Measurements from ENCODE around the gene SEPTIN5. TPM values are rescaled to one million over a fixed set of nuclear protein-coding genes. Genes with fewer than 3 reads are reported as not detected.

The SEPTIN5 gene
- total RNA-seq, 1 donor from 2014 or later, result 5.0 TPM

- peaks cover 99% of the 10 kb centered on the region for H3K27me3 ChIP-seq
- no peak overlapping the region for H2AFZ ChIP-seq (replicated peaks)
- peaks cover 37% of the 10 kb centered on the region for H3K4me1 ChIP-seq
- TF ChIP-seq EZH2 (IDR thresholded peaks at IDR 0.05) (peak; percentile 100), EZH2phosphoT487 (IDR thresholded peaks at IDR 0.05) (peak; percentile 99), CTCF (IDR thresholded peaks at IDR 0.05) (no peak)
- no peaks in the 10 kb centered on the region for H3K36me3 ChIP-seq
- peak; percentile 73 for DNase-seq (ENCODE audit: low spot score)
- Mint-ChIP-seq H3K4me3 (peak overlapping the region; percentile 79), H3K4me1 (peaks cover 25% of the 10 kb centered on the region), H3K9me3 (no peaks in the 10 kb centered on the region), H3K27me3 (ENCODE audit: insufficient read depth, low read depth) (peaks cover 69% of the 10 kb centered on the region), H3K27ac (no peak overlapping the region), H3K36me3 (no peaks in the 10 kb centered on the region)
- H3K9me3 ChIP-seq (ENCODE audit: low read depth), result no peaks in the 10 kb centered on the region
- H3K4me2 ChIP-seq, result peak overlapping the region; percentile 5
- H3F3A ChIP-seq (ENCODE audit: low read depth), result peaks cover 32% of the 10 kb centered on the region
- H3K27ac ChIP-seq, result no peak overlapping the region
- no peaks in the 10 kb centered on the region for H3K79me2 ChIP-seq (ENCODE audit: low read depth)
- no peak overlapping the region for H3K9ac ChIP-seq
- no peak overlapping the region for H3K4me3 ChIP-seq
- H4K20me1 ChIP-seq (ENCODE audit: low read depth), result peaks cover 87% of the 10 kb centered on the region
Measured at GRCh38 chr22:19759427-19760057, 45.2 kb downstream of the SEPTIN5 start.

DNA sequence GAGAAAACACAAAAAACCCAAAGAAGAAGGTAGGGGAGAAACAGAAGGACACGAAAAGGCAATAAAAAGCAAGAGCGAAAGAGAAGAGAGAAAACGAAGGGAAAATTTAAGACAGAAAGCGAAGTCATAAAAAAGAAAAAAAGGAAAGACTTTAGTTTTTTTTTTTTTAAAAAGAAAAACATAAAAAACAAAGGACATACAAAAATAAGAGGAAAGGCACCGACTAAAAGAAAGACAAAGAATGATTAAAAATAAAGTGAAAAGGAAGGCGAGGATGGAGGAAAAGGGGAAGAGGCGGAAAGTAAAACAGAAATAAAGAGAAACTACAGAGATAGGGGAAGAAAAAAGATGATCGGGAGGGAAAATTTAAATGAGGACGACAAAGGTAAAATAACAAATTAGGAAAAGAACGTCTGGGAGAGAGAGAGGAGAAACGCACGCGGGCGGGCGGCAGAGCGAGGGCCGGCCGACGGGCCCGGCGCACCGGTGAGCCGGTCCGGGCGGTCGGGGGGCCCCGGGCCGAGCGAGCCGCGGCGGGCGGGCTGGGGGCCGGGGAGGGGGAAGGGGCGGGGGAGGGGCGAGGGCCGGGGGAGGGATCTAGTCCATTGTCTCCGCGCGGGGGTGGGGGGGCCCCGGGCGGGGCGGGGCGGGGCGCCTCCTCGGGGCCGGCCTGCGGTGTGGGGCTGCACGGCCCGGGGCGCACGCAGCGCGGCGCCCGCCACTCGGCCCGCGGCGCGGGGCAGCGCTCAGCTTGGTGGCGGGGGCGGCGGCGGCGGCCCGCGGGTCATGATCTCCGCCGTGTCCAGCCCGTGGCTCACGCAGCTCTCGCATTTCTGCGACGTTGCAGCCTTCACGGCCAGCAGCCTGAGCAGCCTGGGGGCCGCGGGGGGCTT lies 46.0 kb downstream of the SEPTIN5 start, which contains the start of gene TBX1:
TSS of gene TBX1 (plus strand) at position 721 of the 893 bp plus-strand sequence. CDS start at position 787, 66 bp downstream.
- H3F3A ChIP-seq (ENCODE audit: low read depth), result peaks cover 37% of the 10 kb centered on the region
- Mint-ChIP-seq H3K4me1 (peaks cover 28% of the 10 kb centered on the region), H3K4me3 (peak within 1 kb of the TSS; percentile 81), H3K36me3 (no peaks in the 10 kb centered on the region), H3K27ac (no peak within 1 kb of the TSS), H3K27me3 (ENCODE audit: insufficient read depth, low read depth) (peaks cover 72% of the 10 kb centered on the region), H3K9me3 (peaks cover 3% of the 10 kb centered on the region)
- no peaks in the 10 kb centered on the region for H3K36me3 ChIP-seq
- H3K27ac ChIP-seq, result no peak within 1 kb of the TSS
- peaks cover 87% of the 10 kb centered on the region for H4K20me1 ChIP-seq (ENCODE audit: low read depth)
- H3K9me3 ChIP-seq (ENCODE audit: low read depth), result no peaks in the 10 kb centered on the region
- H3K9ac ChIP-seq, result no peak within 1 kb of the TSS
- peak within 1 kb of the TSS; percentile 42 for H2AFZ ChIP-seq (replicated peaks)
- peak within 1 kb of the TSS; percentile 38 for H3K4me3 ChIP-seq
- no peaks in the 10 kb centered on the region for H3K79me2 ChIP-seq (ENCODE audit: low read depth)
- H3K27me3 ChIP-seq, result peaks cover 99% of the 10 kb centered on the region
- peaks cover 31% of the 10 kb centered on the region for H3K4me1 ChIP-seq
- H3K4me2 ChIP-seq, result peak within 1 kb of the TSS; percentile 71
- peak; percentile 36 for DNase-seq (ENCODE audit: low spot score)
- TF ChIP-seq CTCF (IDR thresholded peaks at IDR 0.05), result no peak
- peak; percentile 96 for TF ChIP-seq EZH2phosphoT487 (IDR thresholded peaks at IDR 0.05)
- TF ChIP-seq EZH2 (IDR thresholded peaks at IDR 0.05), result peak; percentile 23

DNA sequence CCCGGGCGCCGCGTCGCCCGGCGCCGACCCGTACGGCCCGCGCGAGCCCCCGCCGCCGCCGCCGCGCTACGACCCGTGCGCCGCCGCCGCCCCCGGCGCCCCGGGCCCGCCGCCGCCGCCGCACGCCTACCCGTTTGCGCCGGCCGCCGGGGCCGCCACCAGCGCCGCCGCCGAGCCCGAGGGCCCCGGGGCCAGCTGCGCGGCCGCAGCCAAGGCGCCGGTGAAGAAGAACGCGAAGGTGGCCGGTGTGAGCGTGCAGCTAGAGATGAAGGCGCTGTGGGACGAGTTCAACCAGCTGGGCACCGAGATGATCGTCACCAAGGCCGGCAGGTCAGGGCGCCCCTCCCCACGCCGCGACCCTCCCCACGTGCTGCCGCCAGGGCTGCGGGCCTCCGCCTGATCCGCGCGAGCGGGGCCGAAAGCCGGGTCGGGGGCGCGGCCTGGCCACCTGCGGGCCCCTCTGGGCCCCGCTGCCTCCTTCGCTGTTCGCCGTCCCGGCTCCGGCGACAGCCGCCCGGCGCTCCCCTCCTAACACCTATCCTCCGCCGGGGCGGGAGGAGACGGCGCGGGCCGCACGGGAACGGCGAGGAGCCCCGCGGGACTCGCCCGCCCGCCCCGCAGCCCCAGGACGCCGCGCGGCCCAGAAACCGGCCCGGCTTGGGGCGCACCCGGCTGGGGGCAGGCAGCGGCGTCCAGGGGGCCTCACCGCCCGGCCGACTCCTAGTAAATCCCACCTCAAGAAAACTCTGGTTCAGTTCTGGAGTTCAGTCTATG lies 46.8 kb downstream of the SEPTIN5 start:
- Histone ChIP-seq H3K27ac (no peak overlapping the region), H2AFZ (replicated peaks) (peak overlapping the region; percentile 42), H3K4me1 (peaks cover 26% of the 10 kb centered on the region), H3K36me3 (no peaks in the 10 kb centered on the region), H4K20me1 (ENCODE audit: low read depth) (peaks cover 84% of the 10 kb centered on the region), H3K9ac (no peak overlapping the region), H3K79me2 (ENCODE audit: low read depth) (no peaks in the 10 kb centered on the region), H3K4me2 (peak overlapping the region; percentile 71), H3F3A (ENCODE audit: low read depth) (peaks cover 38% of the 10 kb centered on the region), H3K9me3 (ENCODE audit: low read depth) (no peaks in the 10 kb centered on the region), H3K27me3 (peaks cover 99% of the 10 kb centered on the region), H3K4me3 (peak overlapping the region; percentile 38)
- Mint-ChIP-seq H3K27ac (no peak overlapping the region), H3K27me3 (ENCODE audit: insufficient read depth, low read depth) (peaks cover 68% of the 10 kb centered on the region), H3K36me3 (no peaks in the 10 kb centered on the region), H3K9me3 (peaks cover 3% of the 10 kb centered on the region), H3K4me1 (peaks cover 24% of the 10 kb centered on the region), H3K4me3 (peak overlapping the region; percentile 81)
- DNase-seq (ENCODE audit: low spot score), result peak; percentile 61
- TF ChIP-seq CTCF (IDR thresholded peaks at IDR 0.05) (no peak), EZH2phosphoT487 (IDR thresholded peaks at IDR 0.05) (no peak), EZH2 (IDR thresholded peaks at IDR 0.05) (no peak)
